ENCODE results near the gene KRT15.

- TF ChIP-seq CTCF (conservative IDR thresholded peaks at IDR 0.05; ENCODE audit: low read length): no peak
- TF ChIP-seq EZH2phosphoT487 (IDR thresholded peaks at IDR 0.05; ENCODE audit: borderline replicate concordance, low read depth, low read length): no peak
Observed at GRCh38 chr17:41532947-41533570, 14.4 kb upstream of the KRT15 start.

All from OCI-LY7 (cell line).